SK-N-SH treated with all-trans-retinoic acid at 6 μM for 48 hours (cell line): ENCODE measurements around the gene AMH.

Experiments
- ATAC-seq: fragments of 200-7000 bp; cut with Tn5 transposase; 3 replicates; pipeline ENCODE4 v1.9.1; 2020; ENCODE audit warnings: mild to moderate bottlenecking, moderate library complexity
- ARNTL ChIP-seq: fragments of 450-650 bp; formaldehyde crosslinking; IDR thresholded peaks from 2 replicates; pipeline ENCODE4 v1.5.0; 2020; ENCODE audit warnings: low read depth, mild to moderate bottlenecking, moderate library complexity, borderline replicate concordance
- BACH2 ChIP-seq: fragments of 250-450 bp; sonication (Bioruptor Pico); IDR thresholded peaks from 2 replicates; pipeline ENCODE4 v1.9.0; 2021; ENCODE audit warnings: mild to moderate bottlenecking, borderline replicate concordance
- CSDC2 ChIP-seq: fragments of 250-450 bp; sonication (Bioruptor Pico); IDR thresholded peaks from 2 replicates; pipeline ENCODE4 v1.5.0; 2020; ENCODE audit warnings: mild to moderate bottlenecking, moderate library complexity
- ESRRG ChIP-seq: fragments of 250-450 bp; sonication (Bioruptor Pico); IDR thresholded peaks from 2 replicates; pipeline ENCODE4 v1.6.1; 2021; ENCODE audit warnings: mild to moderate bottlenecking
- GLIS3 ChIP-seq: fragments of 250-450 bp; sonication (Bioruptor Pico); IDR thresholded peaks from 2 replicates; pipeline ENCODE4 v1.5.0; 2020; ENCODE audit warnings: mild to moderate bottlenecking, moderate library complexity
- ISL1 ChIP-seq: fragments of 250-450 bp; sonication (Bioruptor Pico); IDR thresholded peaks from 2 replicates; pipeline ENCODE4 v2.1.2; 2022; ENCODE audit warnings: mild to moderate bottlenecking, moderate library complexity
- OSR1 ChIP-seq: fragments of 250-450 bp; sonication (Bioruptor Pico); IDR thresholded peaks from 2 replicates; pipeline ENCODE4 v1.8.0; 2022; ENCODE audit warnings: moderate library complexity, mild to moderate bottlenecking, inconsistent platforms
- PPARA ChIP-seq: fragments of 250-450 bp; sonication (Bioruptor Pico); IDR thresholded peaks from 2 replicates; pipeline ENCODE4 v1.5.0; 2020; ENCODE audit warnings: mild to moderate bottlenecking, borderline replicate concordance
- RARB ChIP-seq: fragments of 250-450 bp; sonication (Bioruptor Pico); IDR thresholded peaks from 2 replicates; pipeline ENCODE4 v1.8.0; 2021; ENCODE audit warnings: mild to moderate bottlenecking, moderate library complexity
- SNAI2 ChIP-seq: fragments of 250-450 bp; sonication (Bioruptor Pico); IDR thresholded peaks from 2 replicates; pipeline ENCODE4 v1.5.0; 2020; ENCODE audit warnings: mild to moderate bottlenecking, moderate library complexity
- TCF4 ChIP-seq: fragments of 250-450 bp; sonication (Bioruptor Pico); IDR thresholded peaks from 2 replicates; pipeline ENCODE4 v1.8.0; 2021; ENCODE audit warnings: mild to moderate bottlenecking, moderate library complexity, borderline replicate concordance
- TOX ChIP-seq: fragments of 250-450 bp; sonication (Bioruptor Pico); IDR thresholded peaks from 2 replicates; pipeline ENCODE4 v1.8.0; 2021; ENCODE audit warnings: mild to moderate bottlenecking, moderate library complexity, borderline replicate concordance
- ZC3H10 ChIP-seq: fragments of 250-450 bp; sonication (Bioruptor Pico); IDR thresholded peaks from 2 replicates; pipeline ENCODE4 v1.5.1; 2021; ENCODE audit warnings: mild to moderate bottlenecking, moderate library complexity
- ZFP30 ChIP-seq: fragments of 450-650 bp; formaldehyde crosslinking; IDR thresholded peaks from 2 replicates; pipeline ENCODE4 v1.5.0; 2022; ENCODE audit warnings: mild to moderate bottlenecking, moderate library complexity
- ZNF565 ChIP-seq: fragments of 450-650 bp; formaldehyde crosslinking; conservative IDR thresholded peaks from 2 replicates; pipeline ENCODE4 v1.5.0; 2020; ENCODE audit warnings: low read depth, mild to moderate bottlenecking, moderate library complexity
- ZNF70 ChIP-seq: fragments of 450-650 bp; formaldehyde crosslinking; IDR thresholded peaks from 2 replicates; pipeline ENCODE4 v1.5.0; 2020; ENCODE audit warnings: mild to moderate bottlenecking, moderate library complexity
- ZNF8 ChIP-seq: fragments of 450-650 bp; formaldehyde crosslinking; IDR thresholded peaks from 2 replicates; pipeline ENCODE4 v1.5.0; 2020; ENCODE audit warnings: mild to moderate bottlenecking, moderate library complexity
- TF ChIP-seq, protein P1 (sequence below): fragments of 250-450 bp; sonication (Bioruptor Pico); IDR thresholded peaks from 2 replicates; pipeline ENCODE4 v1.8.0; 2021; ENCODE audit warnings: low read depth, mild to moderate bottlenecking, moderate library complexity, borderline replicate concordance
- TF ChIP-seq, protein P2 (sequence below): fragments of 250-450 bp; sonication (Bioruptor Pico); IDR thresholded peaks from 2 replicates; pipeline ENCODE4 v1.5.1; 2020; ENCODE audit warnings: low read depth, mild to moderate bottlenecking, moderate library complexity
- TF ChIP-seq, protein P3 (sequence below): fragments of 250-450 bp; sonication (Bioruptor Pico); IDR thresholded peaks from 2 replicates; pipeline ENCODE4 v1.5.0; 2020; ENCODE audit warnings: mild to moderate bottlenecking, moderate library complexity
- TF ChIP-seq, protein P4 (sequence below): fragments of 250-450 bp; sonication (Bioruptor Pico); IDR thresholded peaks from 2 replicates; pipeline ENCODE4 v1.8.0; 2020; ENCODE audit warnings: mild to moderate bottlenecking, moderate library complexity, borderline replicate concordance
- TF ChIP-seq, protein P5 (sequence below): fragments of 250-450 bp; sonication (Bioruptor Pico); IDR thresholded peaks from 2 replicates; pipeline ENCODE4 v1.5.1; 2021; ENCODE audit warnings: mild to moderate bottlenecking, moderate library complexity

The AMH gene

DNA sequence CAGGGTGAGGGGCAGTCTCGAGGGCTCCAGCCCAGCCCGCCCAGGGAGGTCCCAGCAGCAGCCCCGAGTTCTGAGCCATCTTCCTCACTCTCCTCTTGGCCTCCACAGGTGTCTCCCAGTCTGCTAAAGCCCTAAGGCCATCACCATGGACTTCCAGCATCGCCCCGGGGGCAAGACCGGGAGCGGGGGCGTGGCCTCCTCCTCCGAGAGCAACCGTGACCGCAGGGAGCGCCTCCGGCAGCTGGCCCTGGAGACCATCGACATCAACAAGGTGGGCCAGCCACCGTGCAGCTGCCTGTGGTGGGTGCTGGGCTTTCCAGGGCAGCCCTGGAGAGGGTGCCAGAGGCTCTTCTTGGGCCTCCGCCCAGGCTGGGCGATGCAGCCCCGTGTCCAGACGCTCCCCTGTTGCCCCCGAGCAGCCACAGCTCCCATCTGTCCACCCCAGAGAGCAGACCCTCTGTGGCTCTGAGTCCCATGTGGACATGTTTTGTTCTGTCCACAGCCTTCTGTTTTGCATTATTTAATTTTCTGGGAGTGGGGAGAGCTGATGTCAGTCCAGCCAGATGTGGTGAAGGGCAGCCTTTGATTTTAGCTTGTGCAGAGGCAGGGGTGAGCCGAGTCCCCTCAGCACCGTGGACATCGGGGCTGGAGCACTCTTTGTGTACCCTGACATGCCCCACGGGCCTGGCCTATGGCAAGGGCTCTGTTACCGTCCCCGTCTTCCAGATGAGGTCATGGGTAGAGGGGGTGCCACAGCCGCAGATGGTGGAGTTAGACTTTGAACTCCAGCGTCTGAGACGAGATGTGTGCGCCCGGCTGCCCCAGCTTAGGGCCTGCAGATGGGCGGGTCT lies 5.6 kb upstream of the AMH start:
- ATAC-seq, result peak; percentile 5; the same call in 1 of the 3 replicates
- no peak for TF ChIP-seq OSR1
- TF ChIP-seq TCF4 (CRISPR knock-in tag), result peak; percentile 91; the same call in 1 of the 2 replicates
- no peak for TF ChIP-seq RARB (CRISPR knock-in tag)
- TF ChIP-seq ZFP30 (CRISPR knock-in tag), result no peak
- 0 out of 2 replicates have a peak, but pooled peaks have one; percentile 10 for TF ChIP-seq ZNF70 (CRISPR knock-in tag)
- TF ChIP-seq, protein P1, sequence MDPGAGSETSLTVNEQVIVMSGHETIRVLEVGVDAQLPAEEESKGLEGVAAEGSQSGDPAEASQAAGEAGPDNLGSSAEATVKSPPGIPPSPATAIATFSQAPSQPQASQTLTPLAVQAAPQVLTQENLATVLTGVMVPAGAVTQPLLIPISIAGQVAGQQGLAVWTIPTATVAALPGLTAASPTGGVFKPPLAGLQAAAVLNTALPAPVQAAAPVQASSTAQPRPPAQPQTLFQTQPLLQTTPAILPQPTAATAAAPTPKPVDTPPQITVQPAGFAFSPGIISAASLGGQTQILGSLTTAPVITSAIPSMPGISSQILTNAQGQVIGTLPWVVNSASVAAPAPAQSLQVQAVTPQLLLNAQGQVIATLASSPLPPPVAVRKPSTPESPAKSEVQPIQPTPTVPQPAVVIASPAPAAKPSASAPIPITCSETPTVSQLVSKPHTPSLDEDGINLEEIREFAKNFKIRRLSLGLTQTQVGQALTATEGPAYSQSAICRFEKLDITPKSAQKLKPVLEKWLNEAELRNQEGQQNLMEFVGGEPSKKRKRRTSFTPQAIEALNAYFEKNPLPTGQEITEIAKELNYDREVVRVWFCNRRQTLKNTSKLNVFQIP (CRISPR knock-in tag), result no peak
- TF ChIP-seq, protein P2, sequence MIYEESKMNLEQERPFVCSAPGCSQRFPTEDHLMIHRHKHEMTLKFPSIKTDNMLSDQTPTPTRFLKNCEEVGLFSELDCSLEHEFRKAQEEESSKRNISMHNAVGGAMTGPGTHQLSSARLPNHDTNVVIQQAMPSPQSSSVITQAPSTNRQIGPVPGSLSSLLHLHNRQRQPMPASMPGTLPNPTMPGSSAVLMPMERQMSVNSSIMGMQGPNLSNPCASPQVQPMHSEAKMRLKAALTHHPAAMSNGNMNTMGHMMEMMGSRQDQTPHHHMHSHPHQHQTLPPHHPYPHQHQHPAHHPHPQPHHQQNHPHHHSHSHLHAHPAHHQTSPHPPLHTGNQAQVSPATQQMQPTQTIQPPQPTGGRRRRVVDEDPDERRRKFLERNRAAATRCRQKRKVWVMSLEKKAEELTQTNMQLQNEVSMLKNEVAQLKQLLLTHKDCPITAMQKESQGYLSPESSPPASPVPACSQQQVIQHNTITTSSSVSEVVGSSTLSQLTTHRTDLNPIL (CRISPR knock-in tag), result no peak
- TF ChIP-seq, protein P3, sequence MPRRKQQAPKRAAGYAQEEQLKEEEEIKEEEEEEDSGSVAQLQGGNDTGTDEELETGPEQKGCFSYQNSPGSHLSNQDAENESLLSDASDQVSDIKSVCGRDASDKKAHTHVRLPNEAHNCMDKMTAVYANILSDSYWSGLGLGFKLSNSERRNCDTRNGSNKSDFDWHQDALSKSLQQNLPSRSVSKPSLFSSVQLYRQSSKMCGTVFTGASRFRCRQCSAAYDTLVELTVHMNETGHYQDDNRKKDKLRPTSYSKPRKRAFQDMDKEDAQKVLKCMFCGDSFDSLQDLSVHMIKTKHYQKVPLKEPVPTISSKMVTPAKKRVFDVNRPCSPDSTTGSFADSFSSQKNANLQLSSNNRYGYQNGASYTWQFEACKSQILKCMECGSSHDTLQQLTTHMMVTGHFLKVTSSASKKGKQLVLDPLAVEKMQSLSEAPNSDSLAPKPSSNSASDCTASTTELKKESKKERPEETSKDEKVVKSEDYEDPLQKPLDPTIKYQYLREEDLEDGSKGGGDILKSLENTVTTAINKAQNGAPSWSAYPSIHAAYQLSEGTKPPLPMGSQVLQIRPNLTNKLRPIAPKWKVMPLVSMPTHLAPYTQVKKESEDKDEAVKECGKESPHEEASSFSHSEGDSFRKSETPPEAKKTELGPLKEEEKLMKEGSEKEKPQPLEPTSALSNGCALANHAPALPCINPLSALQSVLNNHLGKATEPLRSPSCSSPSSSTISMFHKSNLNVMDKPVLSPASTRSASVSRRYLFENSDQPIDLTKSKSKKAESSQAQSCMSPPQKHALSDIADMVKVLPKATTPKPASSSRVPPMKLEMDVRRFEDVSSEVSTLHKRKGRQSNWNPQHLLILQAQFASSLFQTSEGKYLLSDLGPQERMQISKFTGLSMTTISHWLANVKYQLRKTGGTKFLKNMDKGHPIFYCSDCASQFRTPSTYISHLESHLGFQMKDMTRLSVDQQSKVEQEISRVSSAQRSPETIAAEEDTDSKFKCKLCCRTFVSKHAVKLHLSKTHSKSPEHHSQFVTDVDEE (CRISPR knock-in tag), result peak; percentile 71; the same call in 1 of the 2 replicates
- TF ChIP-seq SNAI2 (CRISPR knock-in tag), result no peak

DNA sequence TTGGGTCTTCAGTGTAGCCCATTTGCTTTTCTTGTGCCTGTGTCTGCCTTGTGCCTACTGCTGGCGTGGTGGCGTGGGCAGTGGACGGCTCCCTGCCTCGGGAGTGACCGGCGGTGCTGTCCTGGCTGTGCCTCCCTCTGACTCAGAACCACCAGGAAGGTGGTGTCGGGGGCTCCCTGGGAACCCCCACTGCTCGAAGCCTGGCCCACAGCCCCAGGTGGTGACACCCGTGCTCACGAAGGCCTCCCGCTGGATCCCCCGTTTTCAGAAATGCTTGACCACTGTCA lies 5.1 kb upstream of the AMH start:
- TF ChIP-seq TOX (no peak), ZNF565 (no peak), ZNF70 (CRISPR knock-in tag) (no peak), ARNTL (CRISPR knock-in tag) (no peak), ISL1 (no peak), SNAI2 (CRISPR knock-in tag) (no peak), PPARA (CRISPR knock-in tag) (no peak), BACH2 (CRISPR knock-in tag) (no peak), ESRRG (no peak), CSDC2 (CRISPR knock-in tag) (no peak), ZNF8 (CRISPR knock-in tag) (no peak), RARB (CRISPR knock-in tag) (no peak), TCF4 (CRISPR knock-in tag) (no peak), ZFP30 (CRISPR knock-in tag) (no peak), GLIS3 (CRISPR knock-in tag) (no peak), ZC3H10 (CRISPR knock-in tag) (no peak)
- TF ChIP-seq, protein P4, sequence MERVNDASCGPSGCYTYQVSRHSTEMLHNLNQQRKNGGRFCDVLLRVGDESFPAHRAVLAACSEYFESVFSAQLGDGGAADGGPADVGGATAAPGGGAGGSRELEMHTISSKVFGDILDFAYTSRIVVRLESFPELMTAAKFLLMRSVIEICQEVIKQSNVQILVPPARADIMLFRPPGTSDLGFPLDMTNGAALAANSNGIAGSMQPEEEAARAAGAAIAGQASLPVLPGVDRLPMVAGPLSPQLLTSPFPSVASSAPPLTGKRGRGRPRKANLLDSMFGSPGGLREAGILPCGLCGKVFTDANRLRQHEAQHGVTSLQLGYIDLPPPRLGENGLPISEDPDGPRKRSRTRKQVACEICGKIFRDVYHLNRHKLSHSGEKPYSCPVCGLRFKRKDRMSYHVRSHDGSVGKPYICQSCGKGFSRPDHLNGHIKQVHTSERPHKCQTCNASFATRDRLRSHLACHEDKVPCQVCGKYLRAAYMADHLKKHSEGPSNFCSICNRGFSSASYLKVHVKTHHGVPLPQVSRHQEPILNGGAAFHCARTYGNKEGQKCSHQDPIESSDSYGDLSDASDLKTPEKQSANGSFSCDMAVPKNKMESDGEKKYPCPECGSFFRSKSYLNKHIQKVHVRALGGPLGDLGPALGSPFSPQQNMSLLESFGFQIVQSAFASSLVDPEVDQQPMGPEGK (CRISPR knock-in tag), result no peak
- TF ChIP-seq, protein P5, sequence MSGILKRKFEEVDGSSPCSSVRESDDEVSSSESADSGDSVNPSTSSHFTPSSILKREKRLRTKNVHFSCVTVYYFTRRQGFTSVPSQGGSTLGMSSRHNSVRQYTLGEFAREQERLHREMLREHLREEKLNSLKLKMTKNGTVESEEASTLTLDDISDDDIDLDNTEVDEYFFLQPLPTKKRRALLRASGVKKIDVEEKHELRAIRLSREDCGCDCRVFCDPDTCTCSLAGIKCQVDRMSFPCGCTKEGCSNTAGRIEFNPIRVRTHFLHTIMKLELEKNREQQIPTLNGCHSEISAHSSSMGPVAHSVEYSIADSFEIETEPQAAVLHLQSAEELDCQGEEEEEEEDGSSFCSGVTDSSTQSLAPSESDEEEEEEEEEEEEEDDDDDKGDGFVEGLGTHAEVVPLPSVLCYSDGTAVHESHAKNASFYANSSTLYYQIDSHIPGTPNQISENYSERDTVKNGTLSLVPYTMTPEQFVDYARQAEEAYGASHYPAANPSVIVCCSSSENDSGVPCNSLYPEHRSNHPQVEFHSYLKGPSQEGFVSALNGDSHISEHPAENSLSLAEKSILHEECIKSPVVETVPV, result no peak
- TF ChIP-seq, protein P1 (CRISPR knock-in tag), result no peak
- ATAC-seq, result no peak
